ENCODE measurements around the gene FASTK. TPM values are rescaled to one million over a fixed set of nuclear protein-coding genes. Genes with fewer than 3 reads are reported as not detected.

Gene FASTK
- total RNA-seq, 1 donor from 2014 or later: 92.3 TPM

- H3K9me3 Mint-ChIP-seq: no peaks in the 10 kb centered on the region
- H3K27me3 Mint-ChIP-seq: no peaks in the 10 kb centered on the region
- no peak overlapping the region for H3K4me3 Mint-ChIP-seq
- H3K27ac Mint-ChIP-seq: no peak overlapping the region
- H3K36me3 Mint-ChIP-seq (ENCODE audit: low read depth): no peaks in the 10 kb centered on the region
- H3K4me1 Mint-ChIP-seq: peaks cover 4% of the 10 kb centered on the region
- intact Hi-C loops (cut with micrococcal nuclease): no loop called here
- DNase-seq: no peak
Measured at GRCh38 chr7:151099486-151100211, 19.0 kb upstream of the FASTK start.

- Mint-ChIP-seq H3K27ac (no peak overlapping the region), H3K4me1 (peaks cover 4% of the 10 kb centered on the region), H3K27me3 (no peaks in the 10 kb centered on the region), H3K36me3 (ENCODE audit: low read depth) (no peaks in the 10 kb centered on the region), H3K4me3 (no peak overlapping the region), H3K9me3 (no peaks in the 10 kb centered on the region)
- no peak for DNase-seq
- intact Hi-C loops (cut with micrococcal nuclease): no loop called here
Measured at GRCh38 chr7:151095828-151096475, 15.3 kb upstream of the FASTK start.

GRCh38 chr7:151095123-151095797 is 14.7 kb upstream of the FASTK start:
- Mint-ChIP-seq H3K9me3 (no peaks in the 10 kb centered on the region), H3K27me3 (no peaks in the 10 kb centered on the region), H3K4me3 (no peak overlapping the region), H3K4me1 (peaks cover 4% of the 10 kb centered on the region), H3K36me3 (ENCODE audit: low read depth) (no peaks in the 10 kb centered on the region), H3K27ac (no peak overlapping the region)
- DNase-seq: no peak
- intact Hi-C loops (cut with micrococcal nuclease): no loop called here

GRCh38 chr7:151094675-151095074 is 14.1 kb upstream of the FASTK start:
- H3K4me1 Mint-ChIP-seq: peaks cover 4% of the 10 kb centered on the region

GRCh38 chr7:151093748-151094147 is 13.1 kb upstream of the FASTK start:
- no peak overlapping the region for H3K4me3 Mint-ChIP-seq
- no peak for DNase-seq
- peaks cover 9% of the 10 kb centered on the region for H3K4me1 Mint-ChIP-seq
- H3K27me3 Mint-ChIP-seq: peaks cover 3% of the 10 kb centered on the region
- peaks cover 3% of the 10 kb centered on the region for H3K36me3 Mint-ChIP-seq (ENCODE audit: low read depth)
- no peaks in the 10 kb centered on the region for H3K9me3 Mint-ChIP-seq
- no peak overlapping the region for H3K27ac Mint-ChIP-seq
- intact Hi-C loops (cut with micrococcal nuclease): no loop called here

More at GRCh38 chr7:151094675-151095074, 14.1 kb upstream of the FASTK start:
- Mint-ChIP-seq H3K4me3 (no peak overlapping the region), H3K27ac (no peak overlapping the region), H3K36me3 (ENCODE audit: low read depth) (no peaks in the 10 kb centered on the region), H3K27me3 (no peaks in the 10 kb centered on the region), H3K9me3 (no peaks in the 10 kb centered on the region)
- no peak for DNase-seq
- intact Hi-C loops (cut with micrococcal nuclease): no loop called here

- H3K36me3 Mint-ChIP-seq (ENCODE audit: low read depth): peaks cover 3% of the 10 kb centered on the region
- H3K27ac Mint-ChIP-seq: no peak overlapping the region
- H3K27me3 Mint-ChIP-seq: peaks cover 5% of the 10 kb centered on the region
- DNase-seq: no peak
- peaks cover 13% of the 10 kb centered on the region for H3K4me1 Mint-ChIP-seq
- intact Hi-C loops (cut with micrococcal nuclease): loop anchor here (1.0 kb wide), 1 partner anchor 19 kb away; no protein-coding TSS in a partner anchor
- H3K9me3 Mint-ChIP-seq: no peaks in the 10 kb centered on the region
- no peak overlapping the region for H3K4me3 Mint-ChIP-seq
Measured at GRCh38 chr7:151091988-151092387, 11.4 kb upstream of the FASTK start.

- no peak overlapping the region for H3K27ac Mint-ChIP-seq
- DNase-seq: peak; percentile 74
Measured at GRCh38 chr7:151091431-151091830, 10.8 kb upstream of the FASTK start.

GRCh38 chr7:151091003-151091402 is 10.4 kb upstream of the FASTK start:
- H3K27ac Mint-ChIP-seq: no peak overlapping the region
- DNase-seq: no peak
- no peak overlapping the region for H3K4me3 Mint-ChIP-seq
- peaks cover 13% of the 10 kb centered on the region for H3K4me1 Mint-ChIP-seq
- H3K27me3 Mint-ChIP-seq: peaks cover 5% of the 10 kb centered on the region
- intact Hi-C loops (cut with micrococcal nuclease): no loop called here
- no peaks in the 10 kb centered on the region for H3K9me3 Mint-ChIP-seq
- peaks cover 3% of the 10 kb centered on the region for H3K36me3 Mint-ChIP-seq (ENCODE audit: low read depth)

More at GRCh38 chr7:151091431-151091830, 10.8 kb upstream of the FASTK start:
- Mint-ChIP-seq H3K4me3 (no peak overlapping the region), H3K27me3 (peaks cover 5% of the 10 kb centered on the region), H3K4me1 (peaks cover 13% of the 10 kb centered on the region), H3K9me3 (no peaks in the 10 kb centered on the region), H3K36me3 (ENCODE audit: low read depth) (peaks cover 3% of the 10 kb centered on the region)
- intact Hi-C loops (cut with micrococcal nuclease): no loop called here

GRCh38 chr7:151089893-151090730 is 9.5 kb upstream of the FASTK start:
- intact Hi-C loops (cut with micrococcal nuclease): loop anchor here (2.0 to 10.0 kb wide), 4 partner anchors 21 to 1465 kb away; partner anchors contain the start of gene ZNF775
- no peak overlapping the region for H3K27ac Mint-ChIP-seq

GRCh38 chr7:151088856-151089699 is 8.5 kb upstream of the FASTK start:
- peaks cover 5% of the 10 kb centered on the region for H3K36me3 Mint-ChIP-seq (ENCODE audit: low read depth)
- H3K9me3 Mint-ChIP-seq: no peaks in the 10 kb centered on the region
- no peak for DNase-seq
- peak overlapping the region; percentile 74 for H3K27ac Mint-ChIP-seq
- peak overlapping the region; percentile 74 for H3K4me3 Mint-ChIP-seq
- intact Hi-C loops (cut with micrococcal nuclease): loop anchor here (2.0 to 10.0 kb wide), 4 partner anchors 22 to 1464 kb away; partner anchors contain the start of gene ZNF775
- H3K27me3 Mint-ChIP-seq: peaks cover 18% of the 10 kb centered on the region
- H3K4me1 Mint-ChIP-seq: peaks cover 23% of the 10 kb centered on the region

More at GRCh38 chr7:151089893-151090730, 9.5 kb upstream of the FASTK start:
- Mint-ChIP-seq H3K27me3 (peaks cover 13% of the 10 kb centered on the region), H3K4me3 (no peak overlapping the region), H3K4me1 (peaks cover 20% of the 10 kb centered on the region), H3K9me3 (no peaks in the 10 kb centered on the region), H3K36me3 (ENCODE audit: low read depth) (peaks cover 5% of the 10 kb centered on the region)
- no peak for DNase-seq

- H3K27me3 Mint-ChIP-seq: peaks cover 18% of the 10 kb centered on the region
- DNase-seq: no peak
- H3K9me3 Mint-ChIP-seq: no peaks in the 10 kb centered on the region
- peak overlapping the region; percentile 74 for H3K4me3 Mint-ChIP-seq
- no peak overlapping the region for H3K27ac Mint-ChIP-seq
- H3K36me3 Mint-ChIP-seq (ENCODE audit: low read depth): peaks cover 5% of the 10 kb centered on the region
- intact Hi-C loops (cut with micrococcal nuclease): loop anchor here (2.0 to 10.0 kb wide), 4 partner anchors 23 to 1463 kb away; partner anchors contain the start of gene ZNF775
- peaks cover 25% of the 10 kb centered on the region for H3K4me1 Mint-ChIP-seq
Measured at GRCh38 chr7:151088019-151088855, 7.6 kb upstream of the FASTK start.

All from activated CD4-positive, alpha-beta T cell treated with anti-CD3 and anti-CD28 coated beads, Interleukin-2, amount 10 ng/mL, durations not matched to agents 24 days and 14 days (primary cell).